Dendritic cell treated with granulocyte-macrophage colony-stimulating factor and Interleukin-4, amounts not matched to agents 40 ng/mL and 50 ng/mL, for 4 days (primary cell): ENCODE data around the gene SLC36A3.

Source experiments
- H3K27ac Mint-ChIP-seq: one replicate; pipeline ENCODE4 v1.8.0; 2022; ENCODE audit warnings: mild to moderate bottlenecking, mixed read lengths
- H3K27me3 Mint-ChIP-seq: one replicate; pipeline ENCODE4 v1.8.0; 2022; ENCODE audit warnings: mild to moderate bottlenecking, mixed read lengths
- H3K36me3 Mint-ChIP-seq: one replicate; pipeline ENCODE4 v1.8.0; 2022; ENCODE audit warnings: low read depth, mixed read lengths
- H3K4me1 Mint-ChIP-seq: one replicate; pipeline ENCODE4 v1.8.0; 2022; ENCODE audit warnings: low read depth, mixed read lengths
- H3K4me3 Mint-ChIP-seq: one replicate; pipeline ENCODE4 v1.8.0; 2022; ENCODE audit warnings: mild to moderate bottlenecking, moderate library complexity, mixed read lengths
- H3K9me3 Mint-ChIP-seq: one replicate; pipeline ENCODE4 v1.8.0; 2022; ENCODE audit warnings: mixed read lengths
- intact Hi-C: fragments of 100-400 bp; cut with micrococcal nuclease; formaldehyde crosslinking; loops from one replicate; pipeline ENCODE4 v1.15.0; 2022

The SLC36A3 gene

GRCh38 chr5:151303666-151304065 lies at the start of gene SLC36A3:
Gene SLC36A3, minus strand, starts transcription at chr5:151303766. Its CDS starts 412 bp downstream, at chr5:151303354.
- Mint-ChIP-seq H3K27ac (no peak within 1 kb of the TSS), H3K4me1 (no peaks in the 10 kb centered on the region), H3K9me3 (no peaks in the 10 kb centered on the region), H3K36me3 (no peaks in the 10 kb centered on the region), H3K4me3 (no peak within 1 kb of the TSS), H3K27me3 (peaks cover 37% of the 10 kb centered on the region)
- intact Hi-C loops, result no loop called here

DNA sequence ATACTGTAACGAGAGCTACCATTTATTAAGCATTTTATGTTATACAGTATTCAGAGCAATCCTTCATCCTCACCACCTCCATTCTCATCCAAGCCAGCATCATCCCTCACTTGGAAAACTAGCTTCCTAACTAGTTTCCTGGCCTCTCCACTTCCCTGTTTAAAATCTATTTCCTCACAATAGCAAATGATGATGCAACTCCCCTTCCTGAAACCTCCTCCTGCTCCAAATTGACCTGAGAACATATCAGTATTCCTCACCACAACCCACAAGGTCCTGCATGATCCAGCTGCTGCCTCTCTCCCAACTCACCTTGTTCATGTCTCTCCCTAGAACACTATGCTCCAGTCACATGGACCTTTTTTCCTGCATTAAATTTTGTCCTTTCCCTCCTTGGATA lies 48.1 kb upstream of the SLC36A3 start:
- no peak overlapping the region for H3K4me3 Mint-ChIP-seq
- no peak overlapping the region for H3K27ac Mint-ChIP-seq
- H3K4me1 Mint-ChIP-seq, result peaks cover 7% of the 10 kb centered on the region
- H3K9me3 Mint-ChIP-seq, result no peaks in the 10 kb centered on the region
- peaks cover 14% of the 10 kb centered on the region for H3K27me3 Mint-ChIP-seq
- no peaks in the 10 kb centered on the region for H3K36me3 Mint-ChIP-seq
- intact Hi-C loops, result no loop called here

GRCh38 chr5:151348789-151349188 lies 45.2 kb upstream of the SLC36A3 start:
- Mint-ChIP-seq H3K4me3 (no peak overlapping the region), H3K36me3 (no peaks in the 10 kb centered on the region), H3K4me1 (peaks cover 7% of the 10 kb centered on the region), H3K27ac (no peak overlapping the region), H3K27me3 (peaks cover 34% of the 10 kb centered on the region), H3K9me3 (no peaks in the 10 kb centered on the region)
- intact Hi-C loops, result no loop called here

- H3K4me1 Mint-ChIP-seq, result peaks cover 7% of the 10 kb centered on the region
- intact Hi-C loops, result no loop called here
- H3K4me3 Mint-ChIP-seq, result no peak within 1 kb of the TSS
- peaks cover 42% of the 10 kb centered on the region for H3K27me3 Mint-ChIP-seq
- H3K36me3 Mint-ChIP-seq, result no peaks in the 10 kb centered on the region
- H3K27ac Mint-ChIP-seq, result no peak within 1 kb of the TSS
- H3K9me3 Mint-ChIP-seq, result no peaks in the 10 kb centered on the region
Measured at GRCh38 chr5:151347369-151347768, 43.8 kb upstream of the SLC36A3 start, which contains the start of gene SLC36A2. Gene SLC36A2, minus strand, starts transcription at chr5:151347559. Its CDS starts 99 bp downstream, at chr5:151347460.

DNA sequence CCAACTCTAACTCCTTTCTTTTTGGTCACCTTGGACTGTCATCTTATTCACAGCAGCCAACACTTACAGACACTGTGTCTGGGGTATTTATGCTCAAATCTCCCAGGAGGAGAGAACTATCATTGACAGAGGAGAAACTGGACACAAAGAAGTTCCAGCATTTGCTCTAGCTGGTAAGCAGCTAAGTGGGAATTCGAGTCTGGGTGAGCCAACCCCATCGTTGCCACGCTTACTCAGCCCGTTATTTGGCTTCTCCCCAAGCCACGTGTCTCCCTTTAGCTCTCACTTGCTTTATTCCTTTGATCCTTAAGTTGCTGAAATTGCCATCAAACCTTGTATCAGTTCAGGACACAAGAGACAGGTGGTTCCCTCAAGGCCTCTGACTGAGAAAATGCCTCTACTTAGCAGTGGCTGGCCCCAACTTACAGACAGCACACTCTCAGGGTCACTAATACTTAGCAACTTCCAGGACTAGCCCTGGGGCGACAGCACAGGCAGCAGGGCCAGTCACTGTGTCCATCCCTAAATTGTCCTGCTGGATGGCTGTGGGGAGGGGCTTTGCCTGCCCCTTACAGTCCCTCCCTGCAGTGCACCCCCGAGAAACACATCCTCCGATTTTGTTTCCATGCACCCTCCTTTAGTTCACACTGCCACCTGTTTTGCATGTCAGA lies 42.4 kb upstream of the SLC36A3 start:
- Mint-ChIP-seq H3K27me3 (peaks cover 53% of the 10 kb centered on the region), H3K36me3 (no peaks in the 10 kb centered on the region), H3K4me1 (no peaks in the 10 kb centered on the region), H3K27ac (no peak overlapping the region), H3K9me3 (no peaks in the 10 kb centered on the region), H3K4me3 (no peak overlapping the region)
- intact Hi-C loops, result no loop called here

DNA sequence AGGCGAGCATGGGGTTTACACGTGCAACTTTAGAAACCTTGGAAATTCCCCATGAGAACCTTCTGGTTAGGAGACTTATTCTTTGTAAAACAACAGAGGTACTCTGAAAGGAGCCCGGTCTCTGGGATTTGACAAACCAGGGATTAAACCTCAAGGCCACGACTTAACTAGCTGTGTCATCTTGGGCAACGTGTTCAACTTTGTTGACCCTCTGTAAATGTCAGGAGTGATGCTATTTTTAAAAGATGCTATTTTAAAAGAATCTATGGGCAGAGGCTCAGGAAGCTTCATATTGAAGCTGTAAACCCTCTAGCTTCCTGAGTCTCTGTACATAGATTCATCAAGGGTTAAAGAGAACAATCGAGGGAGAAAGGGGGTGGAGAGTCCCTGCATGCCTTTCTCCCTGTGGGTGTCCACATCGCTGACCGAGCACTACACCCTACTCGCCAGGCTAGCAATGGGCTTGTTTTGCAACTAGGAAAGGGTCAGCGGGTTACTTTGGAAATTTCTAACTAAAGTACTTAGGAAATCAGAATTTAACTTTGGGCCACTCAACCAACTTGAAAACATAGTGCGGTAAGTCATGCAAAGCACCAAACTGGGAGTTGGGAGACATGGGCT lies 41.7 kb upstream of the SLC36A3 start:
- Mint-ChIP-seq H3K27ac (no peak overlapping the region), H3K36me3 (no peaks in the 10 kb centered on the region), H3K4me1 (peaks cover 2% of the 10 kb centered on the region), H3K9me3 (no peaks in the 10 kb centered on the region), H3K27me3 (peaks cover 55% of the 10 kb centered on the region), H3K4me3 (no peak overlapping the region)
- intact Hi-C loops, result no loop called here

DNA sequence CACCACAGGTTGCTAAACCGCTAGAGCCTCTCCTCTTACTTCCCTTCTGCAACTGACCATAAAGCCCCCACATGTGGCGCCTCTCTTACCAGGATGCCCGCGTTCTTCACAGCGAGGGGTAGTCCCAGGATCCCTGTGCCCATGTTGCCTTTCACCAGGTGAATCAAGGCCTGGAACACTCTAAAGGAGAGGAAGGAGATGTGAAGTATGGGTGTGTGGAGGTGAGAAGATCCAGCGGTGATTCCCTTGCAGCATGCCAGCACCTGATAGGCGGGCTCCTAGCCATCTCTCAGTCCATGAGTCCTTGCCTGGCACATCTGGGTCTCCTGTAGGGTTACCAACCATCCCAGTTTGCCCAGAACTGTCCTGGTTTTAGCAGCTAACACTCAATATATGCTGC lies 40.5 kb upstream of the SLC36A3 start:
- no peak overlapping the region for H3K27ac Mint-ChIP-seq
- no peaks in the 10 kb centered on the region for H3K36me3 Mint-ChIP-seq
- H3K27me3 Mint-ChIP-seq, result peaks cover 56% of the 10 kb centered on the region
- peaks cover 5% of the 10 kb centered on the region for H3K4me1 Mint-ChIP-seq
- H3K9me3 Mint-ChIP-seq, result no peaks in the 10 kb centered on the region
- H3K4me3 Mint-ChIP-seq, result no peak overlapping the region
- intact Hi-C loops, result no loop called here

DNA sequence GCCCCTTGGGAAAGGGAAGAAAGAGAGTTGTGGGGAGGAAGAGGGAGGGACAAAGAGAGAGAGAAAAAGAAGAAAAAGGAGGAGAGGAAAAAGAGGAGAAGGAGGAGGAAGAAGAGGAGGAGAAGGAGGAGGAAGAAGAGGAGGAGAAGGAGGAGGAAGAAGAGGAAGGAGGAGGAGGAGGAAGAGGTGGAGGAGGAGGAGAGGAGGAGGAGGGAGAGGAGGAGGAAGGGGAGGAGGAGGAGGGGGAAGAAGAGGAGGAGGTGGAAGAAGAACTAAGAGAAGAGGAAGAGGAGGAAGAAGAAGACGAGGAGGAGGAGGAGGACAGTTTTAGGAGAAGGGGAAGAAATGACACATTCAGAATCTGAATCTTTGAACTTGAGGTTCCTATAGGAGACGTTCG lies 36.4 kb upstream of the SLC36A3 start:
- Mint-ChIP-seq H3K27ac (no peak overlapping the region), H3K4me1 (peaks cover 5% of the 10 kb centered on the region), H3K9me3 (no peaks in the 10 kb centered on the region), H3K27me3 (peaks cover 37% of the 10 kb centered on the region), H3K36me3 (no peaks in the 10 kb centered on the region), H3K4me3 (no peak overlapping the region)
- intact Hi-C loops, result no loop called here

DNA sequence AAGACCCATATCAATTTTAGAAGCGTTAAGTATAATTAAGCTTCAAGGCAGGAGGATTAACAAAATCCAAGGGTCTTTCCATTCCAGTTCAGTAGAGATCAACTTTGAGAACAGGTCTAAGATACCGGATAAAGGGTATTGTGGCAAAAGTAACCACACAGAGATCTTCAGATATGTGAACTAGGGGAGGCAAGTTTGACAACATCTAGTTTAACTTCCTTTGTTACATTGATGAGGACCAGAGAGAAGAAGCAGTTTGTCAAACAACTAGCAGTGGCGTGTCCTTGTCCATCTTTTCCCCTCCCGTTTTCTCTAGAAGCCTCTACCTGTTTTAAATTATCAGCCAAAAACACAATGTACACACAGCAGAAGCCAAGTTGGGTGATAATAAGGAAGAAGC lies 35.2 kb upstream of the SLC36A3 start:
- intact Hi-C loops, result no loop called here
- Mint-ChIP-seq H3K4me3 (no peak overlapping the region), H3K27me3 (peaks cover 28% of the 10 kb centered on the region), H3K9me3 (no peaks in the 10 kb centered on the region), H3K27ac (no peak overlapping the region), H3K36me3 (no peaks in the 10 kb centered on the region), H3K4me1 (peaks cover 5% of the 10 kb centered on the region)

- H3K4me1 Mint-ChIP-seq, result peaks cover 13% of the 10 kb centered on the region
- no peak overlapping the region for H3K27ac Mint-ChIP-seq
- peaks cover 5% of the 10 kb centered on the region for H3K27me3 Mint-ChIP-seq
- no peaks in the 10 kb centered on the region for H3K36me3 Mint-ChIP-seq
- intact Hi-C loops, result no loop called here
- H3K4me3 Mint-ChIP-seq, result no peak overlapping the region
- no peaks in the 10 kb centered on the region for H3K9me3 Mint-ChIP-seq
Measured at GRCh38 chr5:151332857-151333256, 29.3 kb upstream of the SLC36A3 start.

DNA sequence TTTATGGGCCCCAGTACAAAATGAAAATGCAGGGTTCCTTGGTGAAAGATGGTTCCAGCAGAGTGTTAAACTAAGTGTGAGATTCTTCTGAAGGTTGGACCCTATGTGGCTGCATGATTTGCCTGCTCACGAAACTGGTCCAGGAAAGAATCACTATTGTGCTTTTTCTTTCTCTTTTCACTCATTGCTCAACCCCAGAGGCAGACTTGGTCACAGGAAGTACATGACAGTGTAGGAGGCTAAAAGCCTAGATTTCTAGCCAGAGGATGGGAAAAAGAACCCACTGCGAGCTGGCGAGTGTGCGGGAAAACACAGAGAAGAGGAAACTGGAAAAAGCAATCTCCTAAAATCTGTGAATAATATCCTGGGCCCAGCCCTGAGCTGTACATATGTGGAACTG lies 25.2 kb upstream of the SLC36A3 start:
- H3K4me3 Mint-ChIP-seq, result no peak overlapping the region

DNA sequence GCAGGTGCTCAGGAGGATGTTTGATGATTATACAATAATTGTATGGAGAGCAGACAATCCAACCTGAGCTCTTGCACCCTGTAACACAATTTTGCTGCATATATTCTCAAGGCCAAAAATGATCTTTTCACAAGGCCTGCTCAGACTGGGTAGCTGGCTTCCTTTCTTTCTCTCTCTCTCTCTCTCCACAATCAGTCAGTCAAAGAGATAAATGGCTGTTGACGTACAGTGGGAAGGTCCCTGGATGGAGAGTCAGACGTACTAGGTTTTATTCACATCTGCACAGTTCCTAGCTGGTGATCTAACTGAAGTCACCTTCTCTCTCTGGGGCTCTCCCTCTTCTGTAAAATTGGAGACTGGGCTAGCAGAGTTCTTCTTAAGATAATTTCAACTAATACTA lies 24.0 kb upstream of the SLC36A3 start:
- peaks cover 18% of the 10 kb centered on the region for H3K4me1 Mint-ChIP-seq
- intact Hi-C loops, result no loop called here
- H3K27me3 Mint-ChIP-seq, result peaks cover 1% of the 10 kb centered on the region
- H3K9me3 Mint-ChIP-seq, result no peaks in the 10 kb centered on the region
- no peak overlapping the region for H3K4me3 Mint-ChIP-seq
- no peak overlapping the region for H3K27ac Mint-ChIP-seq
- H3K36me3 Mint-ChIP-seq, result no peaks in the 10 kb centered on the region

More for the DNA sequence above, 25.2 kb upstream of the SLC36A3 start:
- H3K9me3 Mint-ChIP-seq, result no peaks in the 10 kb centered on the region
- no peak overlapping the region for H3K27ac Mint-ChIP-seq
- intact Hi-C loops, result no loop called here
- H3K4me1 Mint-ChIP-seq, result peaks cover 18% of the 10 kb centered on the region
- no peaks in the 10 kb centered on the region for H3K36me3 Mint-ChIP-seq
- H3K27me3 Mint-ChIP-seq, result no peaks in the 10 kb centered on the region

GRCh38 chr5:151326266-151326665 lies 22.7 kb upstream of the SLC36A3 start:
- intact Hi-C loops, result no loop called here
- Mint-ChIP-seq H3K4me1 (peaks cover 18% of the 10 kb centered on the region), H3K27ac (no peak overlapping the region), H3K36me3 (no peaks in the 10 kb centered on the region), H3K4me3 (no peak overlapping the region), H3K9me3 (no peaks in the 10 kb centered on the region), H3K27me3 (peaks cover 1% of the 10 kb centered on the region)

DNA sequence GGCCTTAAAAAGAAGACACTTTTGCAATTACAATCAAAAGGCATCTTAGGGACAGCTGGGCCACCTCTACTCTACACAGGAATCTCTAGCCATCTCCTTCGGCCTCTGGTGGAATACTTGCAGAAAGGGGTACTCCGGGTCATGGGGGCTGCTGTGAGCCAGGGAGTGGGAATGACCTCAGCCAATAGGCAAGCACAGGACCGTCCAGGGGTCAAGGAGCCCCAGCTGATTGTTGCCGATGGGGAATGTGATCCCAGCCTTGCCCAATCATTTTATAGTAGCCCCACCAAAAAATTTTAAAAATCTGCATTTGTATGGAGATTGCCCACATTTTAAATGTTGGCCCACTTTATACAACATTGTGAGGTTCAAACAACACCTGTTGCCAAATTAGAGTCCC lies 16.9 kb upstream of the SLC36A3 start:
- H3K4me3 Mint-ChIP-seq, result no peak overlapping the region
- H3K27me3 Mint-ChIP-seq, result peaks cover 1% of the 10 kb centered on the region
- H3K36me3 Mint-ChIP-seq, result no peaks in the 10 kb centered on the region
- intact Hi-C loops, result no loop called here
- H3K9me3 Mint-ChIP-seq, result no peaks in the 10 kb centered on the region
- H3K27ac Mint-ChIP-seq, result no peak overlapping the region
- no peaks in the 10 kb centered on the region for H3K4me1 Mint-ChIP-seq
